SU-DHL-6 (cell line): ENCODE measurements around the gene DCLRE1A.

ENCODE experiments used
- EZH2phosphoT487 ChIP-seq: fragments of 200-600 bp; sonication (generic), shearing (Covaris generic); conservative IDR thresholded peaks from 2 replicates; pipeline ENCODE4 v1.6.1; 2018; ENCODE audit warnings: mild to moderate bottlenecking, antibody characterized with exemption, low read length, moderate library complexity, mixed read lengths
- TF ChIP-seq, protein P1 (sequence below): fragments of 200-600 bp; sonication (generic); IDR thresholded peaks from one replicate; pipeline ENCODE4 v1.5.1; 2017; ENCODE audit warnings: antibody characterized with exemption, mild to moderate bottlenecking, low read length, moderate library complexity; ENCODE audit not compliant: insufficient read depth, poor library complexity, severe bottlenecking

DNA sequence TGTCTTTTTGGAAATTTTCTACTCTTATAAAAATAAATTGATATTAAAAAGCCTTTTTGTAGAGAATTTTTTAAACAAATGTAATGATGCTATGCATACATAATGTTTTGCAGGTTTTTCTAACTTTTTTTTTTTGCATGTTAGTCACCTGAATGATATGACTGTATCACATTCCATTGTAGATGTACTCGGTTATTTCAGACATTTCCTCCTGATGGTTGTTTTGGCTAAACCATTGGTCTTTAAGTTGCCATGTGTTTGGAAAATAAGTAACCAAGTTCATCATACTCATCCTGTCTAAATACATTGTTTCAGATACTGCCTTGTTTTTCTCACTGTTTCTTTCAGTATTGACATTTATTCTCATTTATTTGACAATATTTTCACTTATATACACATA lies 26.4 kb upstream of the DCLRE1A start:
- TF ChIP-seq, protein P1, sequence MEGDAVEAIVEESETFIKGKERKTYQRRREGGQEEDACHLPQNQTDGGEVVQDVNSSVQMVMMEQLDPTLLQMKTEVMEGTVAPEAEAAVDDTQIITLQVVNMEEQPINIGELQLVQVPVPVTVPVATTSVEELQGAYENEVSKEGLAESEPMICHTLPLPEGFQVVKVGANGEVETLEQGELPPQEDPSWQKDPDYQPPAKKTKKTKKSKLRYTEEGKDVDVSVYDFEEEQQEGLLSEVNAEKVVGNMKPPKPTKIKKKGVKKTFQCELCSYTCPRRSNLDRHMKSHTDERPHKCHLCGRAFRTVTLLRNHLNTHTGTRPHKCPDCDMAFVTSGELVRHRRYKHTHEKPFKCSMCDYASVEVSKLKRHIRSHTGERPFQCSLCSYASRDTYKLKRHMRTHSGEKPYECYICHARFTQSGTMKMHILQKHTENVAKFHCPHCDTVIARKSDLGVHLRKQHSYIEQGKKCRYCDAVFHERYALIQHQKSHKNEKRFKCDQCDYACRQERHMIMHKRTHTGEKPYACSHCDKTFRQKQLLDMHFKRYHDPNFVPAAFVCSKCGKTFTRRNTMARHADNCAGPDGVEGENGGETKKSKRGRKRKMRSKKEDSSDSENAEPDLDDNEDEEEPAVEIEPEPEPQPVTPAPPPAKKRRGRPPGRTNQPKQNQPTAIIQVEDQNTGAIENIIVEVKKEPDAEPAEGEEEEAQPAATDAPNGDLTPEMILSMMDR, result no peak
- TF ChIP-seq EZH2phosphoT487, result no peak
